Activated CD8-positive, alpha-beta memory T cell treated with anti-CD3 and anti-CD28 coated beads for 48 hours (primary cell): Measurements from ENCODE around the gene CIT.

ENCODE experiments used
- DNase-seq, 3 experiments: peaks; one replicate each; pipeline ENCODE4 v3.0.0-alpha.2; 2020; ENCODE audit warnings: low read depth in 2 of 3, low spot score in 2 of 3

CIT gene

GRCh38 chr12:119850330-119850729, 26.8 kb downstream of the CIT start:
- DNase-seq, result no peak

- no peak for DNase-seq
Measured at GRCh38 chr12:119843100-119843499, 34.0 kb downstream of the CIT start.

GRCh38 chr12:119842380-119842779, 34.7 kb downstream of the CIT start:
- no peak for DNase-seq

- no peak for DNase-seq
Measured at GRCh38 chr12:119841433-119842210, 35.5 kb downstream of the CIT start.

- DNase-seq, result no peak
Measured at GRCh38 chr12:119840582-119840981, 36.5 kb downstream of the CIT start.

GRCh38 chr12:119840168-119840567, 37.0 kb downstream of the CIT start:
- DNase-seq, result no peak

GRCh38 chr12:119838826-119839600, 38.1 kb downstream of the CIT start:
- DNase-seq, result no peak

- DNase-seq, result no peak
Measured at GRCh38 chr12:119836781-119837180, 40.3 kb downstream of the CIT start.

- no peak for DNase-seq
Measured at GRCh38 chr12:119835068-119835467, 42.1 kb downstream of the CIT start.

GRCh38 chr12:119829439-119829838, 47.7 kb downstream of the CIT start:
- no peak for DNase-seq

GRCh38 chr12:119828300-119828699, 48.8 kb downstream of the CIT start:
- no peak for DNase-seq

- no peak for DNase-seq
Measured at GRCh38 chr12:119827760-119828159, 49.4 kb downstream of the CIT start.

- DNase-seq, result no peak
Measured at GRCh38 chr12:119826661-119827445, 50.3 kb downstream of the CIT start.

GRCh38 chr12:119825262-119825661, 51.9 kb downstream of the CIT start:
- no peak for DNase-seq

GRCh38 chr12:119822046-119822445, 55.1 kb downstream of the CIT start:
- DNase-seq, result no peak

- no peak for DNase-seq
Measured at GRCh38 chr12:119819322-119819721, 57.8 kb downstream of the CIT start.

GRCh38 chr12:119817546-119818343, 59.4 kb downstream of the CIT start:
- DNase-seq, result no peak

GRCh38 chr12:119809023-119809422, 68.1 kb downstream of the CIT start:
- DNase-seq, result no peak

- no peak for DNase-seq
Measured at GRCh38 chr12:119808441-119808840, 68.7 kb downstream of the CIT start.

- no peak for DNase-seq
Measured at GRCh38 chr12:119807380-119807779, 69.7 kb downstream of the CIT start.
